Prostate gland (tissue), 2 donors: Measurements from ENCODE around the gene NRXN3. TPM values are rescaled to one million over a fixed set of nuclear protein-coding genes. Genes with fewer than 3 reads are reported as not detected.

ENCODE experiments used
- DNase-seq: peaks from one replicate; pipeline ENCODE4 v3.0.0-alpha.2; 2019; ENCODE audit warnings: low spot score
- H3K27ac ChIP-seq, 2 donors: fragments of 200-600 bp; sonication (generic); 2 replicates each; pipeline ENCODE4 v1.5.1; 2017 to 2019
- H3K27me3 ChIP-seq: fragments of 200-600 bp; sonication (generic); replicated peaks from 2 replicates; pipeline ENCODE4 v1.5.1; 2019; ENCODE audit not compliant: insufficient read depth
- H3K36me3 ChIP-seq, 2 donors: fragments of 200-600 bp; sonication (generic); 1 replicate in 1 of 2; 2 replicates in 1 of 2; pipeline versions ENCODE4 v1.5.1 to v1.8.1; 2017 to 2019
- H3K4me1 ChIP-seq: fragments of 200-600 bp; sonication (generic); replicated peaks from 2 replicates; pipeline ENCODE4 v1.5.1; 2019
- H3K4me3 ChIP-seq, 2 donors: fragments of 200-600 bp; sonication (generic); 2 replicates each; pipeline ENCODE4 v1.5.1; 2017 to 2019
- H3K9me3 ChIP-seq: fragments of 200-600 bp; sonication (generic); 2 replicates; pipeline ENCODE4 v1.5.1; 2017
- CTCF ChIP-seq, 4 experiments: fragments of 200-600 bp in 2 of 4; fragments of 450-650 bp in 2 of 4; sonication (generic) in 2 of 4; IDR thresholded peaks; 1 replicate in 3 of 4; 2 replicates in 1 of 4; pipeline ENCODE4 v1.5.1; 2016 to 2019; ENCODE audit warnings: antibody characterized with exemption in 4 of 4, mild to moderate bottlenecking in 2 of 4, moderate library complexity in 2 of 4
- POLR2A ChIP-seq: fragments of 450-650 bp; IDR thresholded peaks from one replicate; pipeline ENCODE4 v1.6.1; 2016; ENCODE audit warnings: antibody characterized with exemption, mild to moderate bottlenecking
- POLR2AphosphoS5 ChIP-seq: sonication (generic); formaldehyde crosslinking; IDR thresholded peaks from one replicate; pipeline ENCODE4 v1.6.1; 2017; ENCODE audit warnings: antibody characterized with exemption
- WGBS: methylation state at CpG from one replicate; pipeline ENCODE4 v1.1.5; 2018; 5-methylcytosine and 5-hydroxymethylcytosine counted together
- intact Hi-C: fragments of 100-400 bp; cut with DNase I; formaldehyde crosslinking; loops from one replicate; pipeline ENCODE4 v1.14.2; 2022
- total RNA-seq, 2 donors: library from RNA; depleted of rRNA; stranded (reverse); fragments of >200 nt; gene quantifications; one replicate each; pipeline ENCODE4 v1.1.0, GENCODE V29; 2016

The NRXN3 gene
- total RNA-seq, 2 donors from 2014 or later: 6.6 to 8.2 TPM

- no peaks in the 10 kb centered on the region for H3K36me3 ChIP-seq
- no peak overlapping the region for H3K27ac ChIP-seq
- H3K9me3 ChIP-seq: no peaks in the 10 kb centered on the region
- 89% methylated on average over 3 of the region's 3 CpGs for WGBS
- H3K27me3 ChIP-seq: no peaks in the 10 kb centered on the region
- H3K4me3 ChIP-seq: no peak overlapping the region
- intact Hi-C loops: no loop called here
- no peaks in the 10 kb centered on the region for H3K4me1 ChIP-seq
- DNase-seq: no peak
- TF ChIP-seq POLR2A (no peak), POLR2AphosphoS5 (no peak), CTCF (IDR thresholded peaks at IDR 0.05) (no peak)
Observed at GRCh38 chr14:79511146-79511545, 1341.0 kb downstream of the NRXN3 start.

GRCh38 chr14:79513446-79513845 lies 1343.3 kb downstream of the NRXN3 start:
- H3K27me3 ChIP-seq: no peaks in the 10 kb centered on the region
- DNase-seq: no peak
- H3K4me3 ChIP-seq: no peak overlapping the region
- no peaks in the 10 kb centered on the region for H3K9me3 ChIP-seq
- no peaks in the 10 kb centered on the region for H3K36me3 ChIP-seq
- intact Hi-C loops: no loop called here
- 60% methylated on average over 1 of the region's 1 CpG for WGBS
- no peak overlapping the region for H3K27ac ChIP-seq
- no peaks in the 10 kb centered on the region for H3K4me1 ChIP-seq
- TF ChIP-seq POLR2A (no peak), CTCF (IDR thresholded peaks at IDR 0.05) (no peak), POLR2AphosphoS5 (no peak)

DNA sequence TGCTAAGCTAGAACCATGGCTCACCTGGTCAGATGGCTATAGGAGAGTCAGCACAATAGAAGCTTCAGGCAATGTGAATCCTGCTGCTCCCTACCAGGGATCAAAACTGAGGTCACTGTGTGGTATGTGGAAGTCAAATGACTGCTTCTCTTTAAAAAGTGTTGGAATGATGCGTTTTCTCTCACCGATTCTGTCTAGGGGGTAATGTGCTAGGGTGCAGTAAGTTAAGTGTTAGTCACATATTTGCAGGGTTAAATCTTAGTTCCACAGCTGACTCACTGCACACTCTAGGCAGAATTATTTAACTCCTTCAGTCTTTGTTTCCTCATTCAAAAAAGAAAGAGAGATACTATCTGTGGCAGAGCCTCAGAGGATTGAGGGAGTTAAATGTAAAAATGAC lies 1344.5 kb downstream of the NRXN3 start:
- intact Hi-C loops: no loop called here
- Histone ChIP-seq H3K4me1 (no peaks in the 10 kb centered on the region), H3K27me3 (no peaks in the 10 kb centered on the region), H3K4me3 (no peak overlapping the region), H3K36me3 (no peaks in the 10 kb centered on the region), H3K9me3 (no peaks in the 10 kb centered on the region), H3K27ac (no peak overlapping the region)
- no peak for DNase-seq
- 89% methylated on average over 2 of the region's 2 CpGs for WGBS
- TF ChIP-seq POLR2A (no peak), POLR2AphosphoS5 (no peak), CTCF (IDR thresholded peaks at IDR 0.05) (no peak)

DNA sequence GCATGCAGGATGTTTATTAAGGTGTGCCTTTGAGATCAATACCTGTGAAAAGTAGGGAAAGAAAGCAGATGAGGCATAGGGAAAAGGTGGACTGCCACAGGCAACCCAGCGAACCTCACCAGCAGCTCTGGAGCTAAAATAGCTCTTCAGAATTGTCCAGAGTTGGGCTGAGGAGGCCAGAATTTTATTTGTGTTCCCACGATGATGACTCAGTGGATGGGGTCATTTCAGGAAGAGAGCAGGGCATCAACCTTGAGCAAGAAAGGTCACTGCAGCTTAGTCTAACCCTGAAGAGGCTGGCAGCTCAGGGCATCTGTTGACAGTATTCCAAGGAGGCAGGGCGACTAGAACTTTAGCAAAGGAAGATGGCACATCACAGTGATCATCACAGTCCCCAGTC lies 1345.0 kb downstream of the NRXN3 start:
- DNase-seq: no peak

More for the DNA sequence above, 1345.0 kb downstream of the NRXN3 start:
- TF ChIP-seq POLR2AphosphoS5: no peak
- TF ChIP-seq POLR2A: no peak
- no peak for TF ChIP-seq CTCF (IDR thresholded peaks at IDR 0.05)
- 82% methylated on average over 3 of the region's 3 CpGs for WGBS
- no peaks in the 10 kb centered on the region for H3K36me3 ChIP-seq
- H3K27me3 ChIP-seq: no peaks in the 10 kb centered on the region
- no peak overlapping the region for H3K27ac ChIP-seq
- H3K4me3 ChIP-seq: no peak overlapping the region
- no peaks in the 10 kb centered on the region for H3K4me1 ChIP-seq
- intact Hi-C loops: no loop called here
- H3K9me3 ChIP-seq: no peaks in the 10 kb centered on the region
